ENCODE data around the gene TMEM184B.

Gene TMEM184B

GRCh38 chr22:38299770-38300102 is 26.9 kb upstream of the TMEM184B start:
- no peaks in the 10 kb centered on the region for H3K9me2 ChIP-seq (replicated peaks; ENCODE audit: control insufficient read depth, low read length)
- no peak overlapping the region for H3K27ac ChIP-seq (ENCODE audit: low read depth, low read length)
- H3K4me2 ChIP-seq (ENCODE audit: low read length) = no peak overlapping the region
- H3F3A ChIP-seq (ENCODE audit: control insufficient read depth, insufficient read depth) = no peaks in the 10 kb centered on the region
- no peaks in the 10 kb centered on the region for H3K4me1 ChIP-seq (ENCODE audit: control insufficient read depth, low read length)
- peaks cover 95% of the 10 kb centered on the region for H3K36me3 ChIP-seq (ENCODE audit: control insufficient read depth, low read length)
- TF ChIP-seq EZH2phosphoT487 (IDR thresholded peaks at IDR 0.05; ENCODE audit: borderline replicate concordance, low read length) = no peak
- TF ChIP-seq, protein P1, sequence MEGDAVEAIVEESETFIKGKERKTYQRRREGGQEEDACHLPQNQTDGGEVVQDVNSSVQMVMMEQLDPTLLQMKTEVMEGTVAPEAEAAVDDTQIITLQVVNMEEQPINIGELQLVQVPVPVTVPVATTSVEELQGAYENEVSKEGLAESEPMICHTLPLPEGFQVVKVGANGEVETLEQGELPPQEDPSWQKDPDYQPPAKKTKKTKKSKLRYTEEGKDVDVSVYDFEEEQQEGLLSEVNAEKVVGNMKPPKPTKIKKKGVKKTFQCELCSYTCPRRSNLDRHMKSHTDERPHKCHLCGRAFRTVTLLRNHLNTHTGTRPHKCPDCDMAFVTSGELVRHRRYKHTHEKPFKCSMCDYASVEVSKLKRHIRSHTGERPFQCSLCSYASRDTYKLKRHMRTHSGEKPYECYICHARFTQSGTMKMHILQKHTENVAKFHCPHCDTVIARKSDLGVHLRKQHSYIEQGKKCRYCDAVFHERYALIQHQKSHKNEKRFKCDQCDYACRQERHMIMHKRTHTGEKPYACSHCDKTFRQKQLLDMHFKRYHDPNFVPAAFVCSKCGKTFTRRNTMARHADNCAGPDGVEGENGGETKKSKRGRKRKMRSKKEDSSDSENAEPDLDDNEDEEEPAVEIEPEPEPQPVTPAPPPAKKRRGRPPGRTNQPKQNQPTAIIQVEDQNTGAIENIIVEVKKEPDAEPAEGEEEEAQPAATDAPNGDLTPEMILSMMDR (IDR thresholded peaks at IDR 0.05; ENCODE audit: low read depth, low read length, poor library complexity, severe bottlenecking) = no peak
- peaks cover 21% of the 10 kb centered on the region for H3K79me2 ChIP-seq (ENCODE audit: control insufficient read depth, low read length)
- H3K4me3 ChIP-seq (ENCODE audit: low read length) = no peak overlapping the region
- H4K20me1 ChIP-seq (ENCODE audit: control insufficient read depth, insufficient read depth, low read depth, low read length) = peaks cover 17% of the 10 kb centered on the region
- no peaks in the 10 kb centered on the region for H3K9me3 ChIP-seq (ENCODE audit: control insufficient read depth, insufficient read depth, low read length)
- H3K27me3 ChIP-seq (ENCODE audit: control insufficient read depth, low read length) = no peaks in the 10 kb centered on the region

GRCh38 chr22:38298312-38299005 is 25.6 kb upstream of the TMEM184B start:
- Histone ChIP-seq H3K27ac (ENCODE audit: low read depth, low read length) (no peak overlapping the region), H3K36me3 (ENCODE audit: control insufficient read depth, low read length) (peaks cover 92% of the 10 kb centered on the region), H3K4me2 (ENCODE audit: low read length) (no peak overlapping the region)

DNA sequence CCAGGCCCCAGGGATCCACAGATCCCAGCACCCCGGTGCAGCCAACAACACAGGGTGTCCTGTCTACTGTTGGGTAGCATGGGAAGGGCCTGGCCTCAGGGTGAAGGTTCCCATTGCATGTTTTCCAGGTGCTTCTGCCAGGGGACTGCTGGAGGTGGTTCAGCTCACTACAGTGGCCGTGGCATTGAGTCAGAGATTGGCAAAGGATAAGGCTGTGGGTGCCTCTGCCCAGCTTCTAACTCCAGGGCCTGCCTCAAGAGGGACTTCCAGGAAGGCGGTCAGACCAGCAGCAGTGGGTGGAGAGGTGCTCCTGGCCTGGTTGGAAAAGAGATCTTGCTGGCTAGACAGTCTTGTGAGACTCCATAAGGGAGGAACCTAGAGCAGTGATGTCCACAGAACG is 23.6 kb upstream of the TMEM184B start:
- Histone ChIP-seq H3K27ac (ENCODE audit: low read depth, low read length) (no peak overlapping the region), H3K9me2 (replicated peaks; ENCODE audit: control insufficient read depth, low read length) (no peaks in the 10 kb centered on the region), H3F3A (ENCODE audit: control insufficient read depth, insufficient read depth) (no peaks in the 10 kb centered on the region), H3K36me3 (ENCODE audit: control insufficient read depth, low read length) (peaks cover 86% of the 10 kb centered on the region), H3K79me2 (ENCODE audit: control insufficient read depth, low read length) (no peaks in the 10 kb centered on the region), H4K20me1 (ENCODE audit: control insufficient read depth, insufficient read depth, low read depth, low read length) (no peaks in the 10 kb centered on the region; the same call in 1 of the 2 replicates), H3K27me3 (ENCODE audit: control insufficient read depth, low read length) (no peaks in the 10 kb centered on the region), H3K4me3 (ENCODE audit: low read length) (no peak overlapping the region), H3K4me1 (ENCODE audit: control insufficient read depth, low read length) (no peaks in the 10 kb centered on the region), H3K9me3 (ENCODE audit: control insufficient read depth, insufficient read depth, low read length) (no peaks in the 10 kb centered on the region), H3K4me2 (ENCODE audit: low read length) (no peak overlapping the region)
- TF ChIP-seq, protein P1 (IDR thresholded peaks at IDR 0.05; ENCODE audit: low read depth, low read length, poor library complexity, severe bottlenecking) = no peak
- no peak for TF ChIP-seq EZH2phosphoT487 (IDR thresholded peaks at IDR 0.05; ENCODE audit: borderline replicate concordance, low read length)

More at GRCh38 chr22:38298312-38299005, 25.6 kb upstream of the TMEM184B start:
- Histone ChIP-seq H3K27me3 (ENCODE audit: control insufficient read depth, low read length) (no peaks in the 10 kb centered on the region), H3K9me2 (replicated peaks; ENCODE audit: control insufficient read depth, low read length) (no peaks in the 10 kb centered on the region), H3K4me1 (ENCODE audit: control insufficient read depth, low read length) (no peaks in the 10 kb centered on the region), H3K9me3 (ENCODE audit: control insufficient read depth, insufficient read depth, low read length) (no peaks in the 10 kb centered on the region), H3F3A (ENCODE audit: control insufficient read depth, insufficient read depth) (no peaks in the 10 kb centered on the region), H3K4me3 (ENCODE audit: low read length) (no peak overlapping the region), H3K79me2 (ENCODE audit: control insufficient read depth, low read length) (peaks cover 8% of the 10 kb centered on the region), H4K20me1 (ENCODE audit: control insufficient read depth, insufficient read depth, low read depth, low read length) (peaks cover 4% of the 10 kb centered on the region; the same call in 1 of the 2 replicates)
- no peak for TF ChIP-seq EZH2phosphoT487 (IDR thresholded peaks at IDR 0.05; ENCODE audit: borderline replicate concordance, low read length)
- TF ChIP-seq, protein P1 (IDR thresholded peaks at IDR 0.05; ENCODE audit: low read depth, low read length, poor library complexity, severe bottlenecking) = peak; percentile 76
